Middle frontal gyrus (tissue), 1 donor: Measurements from ENCODE around the gene OSBPL2.

Source experiments
- DNase-seq: peaks from one replicate; pipeline ENCODE4 v3.0.0-alpha.2; 2015; ENCODE audit warnings: low spot score; ENCODE audit errors: extremely low spot score

OSBPL2 gene

DNA sequence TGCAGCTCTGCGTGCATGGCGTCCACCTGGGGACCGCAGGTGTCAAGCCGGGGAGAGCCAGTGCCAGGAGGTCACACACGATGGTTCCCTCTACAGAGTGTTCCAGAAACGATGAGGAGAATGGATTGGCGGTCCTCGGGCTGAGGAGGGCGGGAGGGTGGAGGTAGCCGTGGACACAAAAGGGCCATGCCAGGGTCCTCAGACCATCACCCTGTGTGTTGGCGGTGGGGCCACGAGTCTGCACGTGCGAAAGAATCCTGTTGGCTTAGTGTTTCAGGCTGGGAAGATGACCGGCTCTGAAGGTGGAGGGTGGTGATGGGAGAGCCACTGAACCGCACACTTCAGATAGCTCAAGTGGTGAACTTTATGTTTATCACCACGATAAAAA, 31.9 kb upstream of the OSBPL2 start:
- DNase-seq: no peak

DNA sequence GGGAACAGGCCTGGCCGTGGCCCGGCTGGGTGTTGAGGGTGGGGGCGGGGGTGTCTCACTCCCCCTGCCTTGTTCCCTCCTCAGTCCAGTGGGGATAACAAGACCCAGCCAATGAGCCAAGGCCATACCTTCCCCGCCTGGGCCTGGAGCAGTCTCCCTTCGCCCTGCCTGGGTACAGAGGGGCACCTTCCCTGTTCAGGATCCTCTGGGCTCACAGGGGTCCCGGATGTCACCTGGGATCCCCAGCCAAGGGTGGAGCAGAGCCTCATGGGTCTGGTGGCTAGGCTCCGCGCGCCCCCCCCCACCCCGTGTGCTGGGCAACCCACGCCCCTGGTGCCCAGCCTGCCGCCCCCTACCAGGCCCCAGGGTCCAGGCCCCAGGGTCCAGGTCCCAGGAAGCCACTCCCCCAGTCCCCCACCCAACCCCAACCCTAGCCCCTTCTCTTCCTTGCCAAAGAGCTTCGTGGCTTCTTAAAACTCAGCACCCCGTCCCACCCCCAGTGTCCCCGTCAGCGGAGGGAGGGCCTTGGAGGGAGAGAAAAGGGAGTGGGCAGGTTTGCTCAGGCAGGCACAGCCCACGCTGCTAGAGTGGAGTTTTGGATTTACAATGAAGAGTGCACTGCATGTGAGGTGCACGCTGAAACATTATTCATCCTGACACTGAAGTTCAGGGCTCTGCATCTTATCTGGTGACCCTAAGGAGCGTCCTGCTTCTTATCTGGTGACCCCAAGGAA, 30.1 kb upstream of the OSBPL2 start:
- DNase-seq: no peak

DNA sequence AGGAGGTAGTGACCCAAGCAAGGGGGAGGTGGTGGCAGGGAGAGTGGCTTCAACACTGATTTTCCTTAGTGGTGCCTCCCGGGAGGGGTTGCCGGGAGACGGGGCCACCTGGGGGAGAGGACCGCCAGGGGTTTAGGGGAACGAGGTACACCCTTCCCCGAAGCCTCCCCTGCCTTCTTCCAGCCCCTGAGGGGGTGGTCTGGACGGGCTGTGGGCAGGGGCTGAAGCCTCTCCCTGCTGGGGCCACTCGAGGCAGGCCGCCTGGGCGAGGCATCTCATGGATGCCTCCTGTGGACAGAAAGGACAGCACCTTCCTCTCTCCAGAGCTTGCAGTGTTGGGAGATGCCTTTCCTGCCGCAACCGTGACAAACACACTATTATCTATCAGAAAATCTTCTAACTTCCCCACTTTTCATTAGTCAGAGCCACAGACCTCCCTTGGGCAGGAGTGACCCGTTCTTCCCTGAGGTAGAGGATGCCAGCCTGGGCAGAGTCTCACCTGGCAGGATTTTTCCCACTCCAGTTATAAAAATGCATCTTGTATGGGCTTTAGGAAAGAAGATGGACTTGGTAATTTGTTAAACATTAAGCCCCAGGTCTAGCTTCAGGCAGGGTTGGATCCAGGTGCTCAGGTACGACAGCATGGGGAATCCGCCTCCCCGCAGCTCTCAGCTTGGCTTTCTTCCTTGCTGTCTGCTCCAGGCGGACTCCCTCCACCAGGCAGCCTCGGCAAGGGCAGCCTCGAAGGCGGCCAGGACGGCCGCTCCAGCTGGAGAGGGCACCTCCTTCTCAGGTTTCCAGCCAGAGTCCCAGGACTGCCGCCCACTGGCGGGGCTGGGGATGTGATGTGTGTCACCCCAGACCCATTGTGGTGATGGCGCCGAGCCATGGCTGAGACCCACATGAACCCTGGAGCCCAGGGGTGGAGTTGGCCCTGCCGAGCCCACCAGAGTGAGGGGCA, 29.2 kb upstream of the OSBPL2 start:
- no peak for DNase-seq

DNA sequence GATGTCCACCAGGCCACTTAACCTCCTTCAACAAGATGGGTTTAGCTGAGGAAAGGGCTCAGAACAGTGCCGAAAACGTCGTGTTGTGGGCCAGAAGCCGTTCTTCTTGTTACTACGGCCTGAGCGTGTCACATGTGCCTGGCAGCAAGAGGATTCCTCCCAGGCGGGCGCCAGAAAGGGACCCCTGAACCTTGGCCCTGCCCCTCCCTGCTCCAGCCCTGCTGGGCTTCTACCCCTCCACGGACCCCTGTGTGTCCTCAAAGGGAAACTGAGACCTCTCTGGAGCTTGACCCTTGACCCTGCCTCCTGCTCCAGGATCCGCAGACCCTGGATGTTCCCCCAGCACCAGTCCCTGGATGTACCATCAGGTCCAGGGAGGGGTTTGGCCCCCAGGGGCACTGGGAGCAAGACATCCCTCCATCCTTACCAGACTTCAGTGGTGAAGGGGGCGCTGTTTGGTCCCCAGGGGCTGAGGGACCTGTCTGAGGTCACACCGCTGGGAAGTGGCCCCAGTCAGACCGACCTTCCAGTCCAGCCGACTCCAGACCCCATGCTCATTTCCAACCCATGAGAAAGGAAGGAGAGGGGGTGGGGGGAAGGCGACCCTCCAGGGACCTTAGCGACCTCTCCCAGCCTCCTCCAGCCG, 28.3 kb upstream of the OSBPL2 start:
- no peak for DNase-seq

DNA sequence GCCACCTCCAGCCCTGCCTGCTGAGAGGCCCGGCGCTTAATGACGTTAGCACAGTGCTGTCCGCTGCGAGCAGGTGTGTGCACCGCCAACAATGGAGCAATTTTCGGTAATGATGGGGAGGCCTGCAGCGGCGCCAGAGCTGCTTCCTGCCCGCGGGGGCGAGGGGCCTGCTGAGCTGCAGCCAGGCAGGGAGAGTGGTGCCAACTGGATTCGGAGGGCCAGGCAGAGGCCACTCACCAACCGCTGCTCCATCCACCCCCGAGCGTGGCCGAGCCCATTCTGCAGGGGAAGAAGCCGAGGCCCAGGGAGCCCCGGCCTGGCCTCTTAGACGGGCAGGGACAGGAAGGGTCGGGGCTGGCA, 27.8 kb upstream of the OSBPL2 start:
- DNase-seq: no peak

DNA sequence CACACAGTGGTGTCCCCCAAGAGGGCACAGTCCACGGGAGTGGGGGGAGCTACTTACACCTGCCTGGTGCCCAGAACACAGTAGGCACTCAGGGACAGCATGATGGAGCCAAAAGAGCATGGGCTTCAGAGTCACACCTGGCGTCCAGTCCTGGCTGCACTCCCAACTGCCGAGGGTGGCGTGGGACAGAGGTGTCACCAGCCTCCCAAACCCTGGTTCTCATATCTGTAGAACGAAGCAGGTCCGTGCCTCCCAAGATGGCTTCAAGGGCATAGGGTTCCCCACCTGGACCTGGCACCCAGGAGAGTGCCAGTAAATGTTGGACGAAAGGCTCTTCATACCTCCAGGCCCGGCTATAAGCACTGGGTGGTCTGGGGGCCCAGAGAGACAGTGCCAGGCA, 27.1 kb upstream of the OSBPL2 start:
- DNase-seq: no peak

DNA sequence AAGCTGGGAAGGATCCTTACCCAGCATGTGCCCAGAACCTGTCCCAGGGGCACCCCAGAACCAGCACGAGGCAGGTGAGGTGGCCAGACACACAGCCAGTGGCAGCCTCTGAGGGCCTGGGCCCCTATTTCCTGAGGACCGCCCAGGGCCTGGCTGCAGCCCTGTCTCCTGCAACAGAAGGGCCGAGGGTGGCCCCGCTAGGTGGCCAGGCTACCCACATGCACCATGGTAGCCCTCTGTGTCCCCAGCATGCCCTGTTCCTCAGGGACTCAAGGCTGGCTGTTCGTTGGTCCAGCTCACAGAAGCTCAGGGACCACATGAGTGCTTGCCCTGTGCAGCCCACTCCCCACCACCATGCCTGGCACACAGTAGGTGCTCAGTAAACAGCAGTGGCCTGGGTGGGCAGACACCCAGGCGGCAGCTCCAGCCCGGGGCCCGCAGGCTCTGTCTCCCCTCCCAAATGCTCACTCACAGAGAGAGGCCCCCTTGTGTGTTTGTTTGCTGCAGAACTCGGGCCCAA, 26.5 kb upstream of the OSBPL2 start:
- no peak for DNase-seq

DNA sequence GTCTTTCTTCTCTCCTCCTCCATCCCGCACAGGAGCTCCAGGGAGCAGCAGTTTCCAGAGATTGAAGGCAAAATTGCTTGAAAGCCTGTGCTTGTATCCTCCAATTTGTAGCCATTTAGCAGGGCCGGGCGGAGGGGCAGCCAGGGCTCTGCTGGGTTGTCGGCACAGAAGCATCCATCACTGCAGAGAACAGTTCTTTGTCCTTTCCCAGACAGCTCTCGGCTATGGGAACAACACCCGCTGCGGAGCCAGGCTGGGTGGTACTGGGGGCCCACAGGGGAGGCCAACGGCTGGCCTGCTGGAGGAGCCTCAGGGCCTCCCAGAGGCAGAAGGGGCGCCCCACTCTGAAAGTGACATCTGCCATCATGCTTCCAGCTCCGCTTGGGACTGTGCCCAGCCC, 26.0 kb upstream of the OSBPL2 start:
- no peak for DNase-seq

DNA sequence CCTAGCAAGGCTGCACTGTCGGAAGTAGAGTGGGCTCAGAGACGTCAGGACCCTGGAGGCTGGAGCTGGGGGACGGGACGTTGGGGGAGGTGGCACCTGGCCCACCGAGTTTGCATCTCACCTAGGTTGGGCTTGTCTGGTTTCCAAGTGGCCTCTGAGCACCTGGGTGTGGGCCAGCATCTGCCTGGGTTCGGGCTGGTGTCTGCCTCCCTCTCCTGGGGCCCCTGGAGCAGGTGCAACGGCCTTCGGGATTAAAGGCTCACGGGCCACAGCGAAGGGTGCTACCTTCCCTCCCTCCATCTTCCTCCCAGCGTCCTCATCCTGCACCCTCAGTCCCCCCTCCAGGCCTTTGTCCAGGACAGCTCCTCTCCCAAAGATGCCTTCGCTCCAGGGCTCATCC, 24.3 kb upstream of the OSBPL2 start:
- DNase-seq: no peak

DNA sequence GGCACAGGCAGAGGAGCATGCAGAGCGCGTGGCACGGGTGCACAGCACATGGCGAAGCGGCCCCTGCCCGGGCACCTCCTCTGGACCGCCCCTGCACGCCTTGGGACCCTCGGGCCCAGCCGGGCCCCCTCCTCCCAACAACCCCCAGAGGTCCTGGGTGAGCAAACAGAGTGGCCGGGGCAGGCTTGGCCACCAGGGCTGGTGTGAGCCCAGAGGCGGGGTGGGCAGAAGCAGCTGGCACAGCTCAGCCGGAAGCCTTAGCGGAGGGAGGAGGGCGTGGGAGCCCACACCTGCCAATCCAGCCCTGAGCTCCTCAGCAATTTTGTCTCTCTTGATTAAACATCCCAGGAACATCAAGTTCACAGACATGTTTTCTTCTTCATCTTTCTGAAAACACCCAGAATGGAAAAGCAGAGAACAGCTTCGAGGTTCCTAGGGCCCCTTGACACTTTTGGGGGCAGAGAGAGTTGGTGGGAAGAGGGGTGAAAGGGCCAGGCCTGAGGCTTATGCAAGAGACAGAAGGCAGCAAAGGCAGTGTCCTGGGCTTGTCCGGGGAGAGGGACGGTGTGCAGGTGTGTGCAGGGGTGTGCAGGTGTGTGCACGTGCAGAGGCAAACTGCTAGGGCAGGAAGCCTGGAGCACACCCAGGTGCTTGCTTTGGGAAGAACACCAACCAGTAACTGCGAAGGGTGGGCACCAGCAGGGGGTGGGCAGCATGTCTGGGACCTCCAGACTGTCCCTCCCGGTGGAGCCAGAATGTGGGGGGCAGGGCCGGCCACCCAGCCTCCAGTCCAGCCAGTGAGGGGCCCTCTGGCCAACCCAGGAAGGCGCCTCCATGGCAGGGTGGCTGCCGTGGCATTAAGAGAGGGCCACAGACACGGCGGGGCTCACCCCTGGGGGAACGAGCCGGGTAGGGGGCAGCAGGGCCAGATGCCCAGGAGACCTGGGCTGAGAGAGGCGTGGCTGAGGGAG, 23.0 kb upstream of the OSBPL2 start:
- no peak for DNase-seq

DNA sequence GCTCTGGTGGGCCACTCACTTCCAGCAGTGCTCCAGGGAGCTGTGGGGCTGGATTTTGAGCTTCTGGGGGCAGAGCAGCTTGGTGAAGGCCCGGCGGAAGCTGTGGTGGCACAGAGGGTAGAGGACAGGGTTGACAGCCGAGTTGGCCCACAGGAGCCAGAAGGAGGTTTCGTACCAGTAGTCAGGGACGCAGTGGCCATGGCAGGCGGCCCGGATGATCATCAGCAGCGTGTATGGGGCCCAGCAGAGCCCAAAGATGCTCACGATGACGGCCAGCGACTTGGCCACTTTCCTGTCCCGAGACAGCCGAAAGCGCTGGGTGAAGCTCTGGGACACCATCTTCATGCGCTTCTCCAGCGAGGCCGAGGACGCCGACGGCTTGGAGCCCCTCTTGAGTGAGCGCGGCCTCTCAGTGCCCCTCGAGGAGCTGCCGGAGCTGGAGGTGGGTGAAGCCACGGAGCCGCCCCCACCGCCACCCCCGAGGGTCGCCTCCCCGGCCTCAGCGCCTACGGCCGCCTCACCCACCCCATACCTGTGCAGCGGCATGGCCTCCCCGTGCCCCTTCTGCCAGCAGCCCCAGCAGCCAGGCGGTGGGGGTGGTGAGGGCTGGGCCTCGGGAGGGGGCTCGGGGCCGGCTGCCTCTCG, 22.2 kb upstream of the OSBPL2 start:
- no peak for DNase-seq

DNA sequence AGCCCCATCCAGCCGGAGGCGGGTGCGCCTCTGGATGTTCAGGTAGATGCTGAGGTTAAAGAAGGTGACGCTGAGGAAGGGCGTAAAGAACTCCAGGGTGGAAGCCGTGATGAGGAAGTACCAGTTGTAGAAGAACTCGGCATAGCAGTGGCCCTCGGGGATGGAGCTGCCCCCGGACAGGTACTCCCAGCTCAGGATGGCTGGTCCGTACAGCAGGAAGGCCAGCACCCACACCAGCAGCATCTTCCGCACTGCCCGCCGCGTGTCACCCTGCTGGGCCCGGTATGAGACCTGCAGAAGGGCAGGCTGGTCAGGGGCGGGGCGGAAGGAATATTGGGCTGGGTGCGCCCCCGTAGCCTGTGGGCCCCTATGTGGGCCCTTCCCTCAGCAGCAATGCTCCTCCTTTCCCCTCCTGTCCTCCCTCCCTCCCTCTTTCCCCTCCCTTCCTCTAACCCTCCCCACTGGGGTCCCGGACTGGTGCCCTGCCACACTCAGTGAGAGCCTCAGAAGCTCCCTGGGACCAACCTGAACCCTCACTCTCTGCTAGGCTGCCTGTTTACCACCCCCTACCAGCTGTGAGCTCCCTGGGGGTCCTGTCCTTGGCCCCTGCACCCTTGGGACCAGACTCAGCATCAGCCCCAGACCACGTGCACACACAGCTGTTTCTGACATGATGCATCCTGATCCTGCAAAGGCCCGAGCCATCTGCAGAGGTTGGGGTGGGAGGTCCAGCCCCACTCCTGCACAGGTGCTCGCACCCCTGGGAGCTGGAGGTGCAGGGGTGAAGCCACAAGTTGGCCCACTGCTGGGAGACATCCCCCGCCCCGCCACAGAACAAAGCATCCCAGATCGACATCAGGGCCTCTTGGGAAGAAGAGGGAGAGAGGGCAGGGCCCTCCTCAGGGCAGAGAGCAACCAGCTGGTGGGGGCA, 21.4 kb upstream of the OSBPL2 start:
- DNase-seq: no peak

DNA sequence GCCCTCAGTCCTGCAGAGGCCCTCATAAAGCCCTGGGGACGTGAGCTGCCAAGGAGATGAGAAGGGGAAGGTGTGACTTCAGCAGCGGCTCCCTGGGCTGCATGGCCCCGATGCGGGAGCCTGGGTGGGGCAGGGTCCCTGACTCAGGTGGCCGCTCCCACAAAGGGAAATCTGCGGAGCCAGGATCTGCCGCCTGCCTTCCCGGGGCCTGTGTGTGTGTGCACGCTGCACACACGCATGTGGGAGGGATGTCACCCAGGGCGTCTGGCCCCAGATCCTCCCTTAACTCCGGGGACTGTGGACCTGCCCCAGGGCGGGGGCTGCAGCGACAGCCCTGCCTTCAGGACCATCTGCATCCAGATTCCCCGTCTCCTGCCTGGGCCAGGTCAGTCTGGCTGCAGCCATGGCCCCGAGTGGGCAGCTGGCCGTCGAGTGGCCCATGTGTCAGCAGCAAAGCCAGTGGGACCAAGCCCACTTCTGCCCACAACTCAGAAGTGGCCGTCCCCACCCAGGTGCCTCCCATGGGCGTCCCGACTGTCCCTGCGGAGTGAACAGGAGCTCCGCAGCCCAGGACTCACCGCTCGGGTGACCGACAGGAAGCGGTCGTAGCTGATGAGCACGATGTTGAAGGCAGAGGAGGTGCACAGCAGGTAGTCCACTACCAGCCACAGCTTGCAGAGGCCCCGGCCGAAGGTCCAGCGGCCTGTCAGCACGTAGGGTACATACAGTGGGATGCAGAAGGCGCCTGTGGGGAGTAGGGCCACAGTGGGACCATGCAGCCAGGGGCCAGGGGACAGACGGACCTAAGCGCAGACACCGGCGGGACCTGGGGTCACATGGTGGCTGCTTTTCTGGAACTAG, 20.2 kb upstream of the OSBPL2 start:
- DNase-seq: no peak

DNA sequence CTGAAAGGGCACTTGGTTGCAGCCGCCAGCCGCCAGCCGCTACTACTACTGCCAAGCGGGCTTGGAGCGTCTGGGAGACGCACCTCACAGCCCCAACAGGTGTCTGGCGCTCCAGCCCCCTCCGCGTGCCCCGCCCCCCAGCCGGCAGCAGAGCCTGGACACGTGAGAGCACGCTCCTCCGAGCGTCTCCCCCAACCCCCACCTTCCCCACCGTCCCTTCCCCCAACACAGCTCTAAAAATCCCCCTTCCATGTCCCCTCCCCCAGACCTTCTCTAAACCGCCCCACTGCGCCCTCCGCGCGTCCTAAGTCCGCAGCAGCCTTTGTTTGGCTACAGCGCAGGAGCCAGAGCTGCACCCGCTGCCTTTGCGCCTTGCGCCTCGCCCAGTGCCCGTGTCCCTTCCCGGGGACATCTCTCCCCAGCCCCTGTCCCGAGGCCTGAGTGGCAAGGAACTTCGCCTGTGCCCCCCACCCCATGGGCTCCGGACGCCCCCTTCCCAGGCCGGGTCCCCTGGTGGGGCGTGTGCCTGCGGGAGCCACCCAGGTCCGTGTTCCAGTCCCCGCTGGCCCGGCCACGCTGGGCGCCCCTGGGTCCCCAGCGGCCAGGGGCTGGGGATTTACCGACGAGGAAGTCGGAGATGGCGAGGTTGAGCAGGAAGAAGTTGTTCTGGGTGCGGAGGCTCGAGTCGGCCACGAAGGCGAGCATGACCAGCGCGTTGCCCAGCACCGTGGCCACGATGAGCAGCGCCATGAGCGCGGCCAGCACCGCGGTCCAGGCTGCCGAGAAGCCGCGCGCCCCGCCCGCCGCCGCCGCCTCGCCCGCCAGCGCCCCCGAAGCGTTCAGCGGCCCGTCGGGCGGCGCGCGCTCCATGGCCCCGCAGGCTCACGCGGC, 19.0 kb upstream of the OSBPL2 start:
- DNase-seq: no peak

DNA sequence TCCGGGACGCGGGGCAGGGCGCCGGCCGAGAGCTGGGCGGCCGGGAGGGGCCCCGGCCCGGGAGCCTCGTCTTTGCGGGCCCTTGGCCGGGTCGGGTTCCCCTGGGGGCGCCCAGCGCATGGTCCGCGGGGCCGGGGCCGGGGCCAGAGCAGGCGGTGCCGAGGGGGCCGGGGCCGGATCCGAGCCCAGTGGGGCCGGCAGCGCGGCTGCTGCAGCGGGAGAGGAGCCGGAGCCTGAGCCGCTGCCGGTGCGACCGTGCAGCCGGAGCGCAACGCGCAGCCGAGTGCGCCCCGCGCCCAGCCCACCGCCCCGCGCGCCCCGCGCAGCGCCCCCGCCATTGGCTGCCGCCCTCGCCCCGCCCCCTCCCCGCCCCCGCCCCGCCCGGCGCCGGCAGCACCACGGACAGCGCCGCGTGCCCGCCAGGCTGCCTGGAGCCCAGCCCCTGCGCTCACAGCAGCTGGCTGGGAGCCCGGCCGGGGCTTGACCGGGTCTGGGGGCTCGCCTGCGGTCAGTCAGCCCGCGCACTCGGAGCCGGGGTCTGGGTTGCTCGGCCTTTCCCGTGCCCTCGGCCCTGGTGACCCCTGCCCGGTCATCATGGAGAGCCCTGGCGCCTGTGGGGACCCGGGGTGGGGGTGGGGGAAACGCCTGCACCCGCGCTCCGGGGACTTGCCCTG, 18.2 kb upstream of the OSBPL2 start, which contains the start of gene HRH3:
Gene HRH3 (minus strand): TSS at position 287 of the 674 bp plus-strand sequence. CDS start 308 bp downstream, outside the sequence.
- DNase-seq: no peak
